SK-N-MC (cell line): ENCODE measurements around the gene NHLRC1.

Experiments used
- DNase-seq: peaks from one replicate; pipeline ENCODE4 v3.0.0-alpha.2; 2011; ENCODE audit warnings: low read depth, low spot score
- H3K27ac ChIP-seq: fragments of 200-600 bp; sonication (generic); 2 replicates; pipeline ENCODE4 v1.5.1; 2016; ENCODE audit warnings: mixed run types
- H3K36me3 ChIP-seq: fragments of 200-600 bp; sonication (generic); 2 replicates; pipeline ENCODE4 v1.6.1; 2017; ENCODE audit warnings: antibody characterized with exemption, low read length, mixed read lengths; ENCODE audit not compliant: insufficient read depth
- H3K4me3 ChIP-seq: fragments of 200-600 bp; sonication (generic); 2 replicates; pipeline ENCODE4 v1.5.1; 2016
- H3K9ac ChIP-seq: fragments of 200-600 bp; sonication (generic); 2 replicates; pipeline ENCODE4 v1.8.0; 2017; ENCODE audit warnings: mixed run types, mixed read lengths; ENCODE audit not compliant: insufficient read length
- H3K9me3 ChIP-seq: fragments of 200-600 bp; sonication (generic); 2 replicates; pipeline ENCODE4 v1.6.1; 2017; ENCODE audit warnings: low read depth, mild to moderate bottlenecking, antibody characterized with exemption, low read length, moderate library complexity, mixed read lengths
- EZH2 ChIP-seq: fragments of 200-600 bp; sonication (generic); IDR thresholded peaks from one replicate; pipeline ENCODE4 v1.6.1; 2017; ENCODE audit warnings: antibody characterized with exemption
- FOXP2 ChIP-seq: optimal IDR thresholded peaks from 2 replicates; pipeline ENCODE3; 2011; ENCODE audit warnings: mild to moderate bottlenecking, moderate library complexity; ENCODE audit not compliant: insufficient read depth; ENCODE audit errors: extremely low read length, control extremely low read depth
- POLR2AphosphoS5 ChIP-seq: IDR thresholded peaks from 2 replicates; pipeline ENCODE4 v1.6.1; 2012; ENCODE audit warnings: mild to moderate bottlenecking, low read depth, low read length, borderline replicate concordance

NHLRC1 gene

DNA sequence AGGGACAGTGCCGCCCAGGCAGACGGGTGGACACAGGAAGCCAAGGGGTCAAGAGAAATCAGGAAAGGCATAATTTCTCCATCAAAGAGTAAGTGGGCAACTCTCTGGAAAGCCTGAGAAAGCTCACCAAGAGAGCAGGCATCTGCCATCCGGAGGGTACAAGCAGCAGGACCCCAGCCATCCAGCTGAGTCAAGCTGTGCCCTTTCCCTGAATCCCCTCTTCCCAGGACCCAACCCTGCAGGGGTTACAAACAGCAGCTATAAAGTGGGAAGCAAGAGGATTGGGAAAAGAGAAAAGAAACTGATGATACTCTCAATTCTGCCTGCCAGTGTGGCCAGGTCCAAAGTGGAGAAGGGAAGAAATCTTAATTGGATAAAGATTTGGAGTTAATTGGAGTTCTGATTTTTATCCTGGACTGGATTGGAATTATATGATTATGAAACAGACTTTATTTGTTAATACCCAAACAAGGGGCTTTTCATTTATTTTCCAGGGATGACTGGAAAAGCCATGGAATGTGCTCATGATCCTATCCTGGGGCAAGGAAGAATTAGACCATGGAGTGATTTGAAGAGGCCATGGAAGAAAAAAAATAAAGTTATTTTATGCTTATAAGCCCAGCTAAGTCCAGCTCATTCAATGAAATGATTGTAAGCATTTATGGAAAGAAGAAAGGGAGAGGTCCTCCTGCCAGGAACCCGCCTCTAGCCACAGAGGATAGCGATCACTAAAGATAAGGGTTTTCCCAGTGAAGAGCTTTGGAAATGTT, 34.9 kb downstream of the NHLRC1 start:
- H3K9ac ChIP-seq = no peak overlapping the region
- DNase-seq = no peak
- no peaks in the 10 kb centered on the region for H3K36me3 ChIP-seq
- TF ChIP-seq POLR2AphosphoS5 (no peak), EZH2 (no peak), FOXP2 (no peak)
- H3K9me3 ChIP-seq = 0 out of 2 replicates have a peak, but pooled peaks cover 3% of the 10 kb centered on the region
- no peak overlapping the region for H3K27ac ChIP-seq
- no peak overlapping the region for H3K4me3 ChIP-seq

DNA sequence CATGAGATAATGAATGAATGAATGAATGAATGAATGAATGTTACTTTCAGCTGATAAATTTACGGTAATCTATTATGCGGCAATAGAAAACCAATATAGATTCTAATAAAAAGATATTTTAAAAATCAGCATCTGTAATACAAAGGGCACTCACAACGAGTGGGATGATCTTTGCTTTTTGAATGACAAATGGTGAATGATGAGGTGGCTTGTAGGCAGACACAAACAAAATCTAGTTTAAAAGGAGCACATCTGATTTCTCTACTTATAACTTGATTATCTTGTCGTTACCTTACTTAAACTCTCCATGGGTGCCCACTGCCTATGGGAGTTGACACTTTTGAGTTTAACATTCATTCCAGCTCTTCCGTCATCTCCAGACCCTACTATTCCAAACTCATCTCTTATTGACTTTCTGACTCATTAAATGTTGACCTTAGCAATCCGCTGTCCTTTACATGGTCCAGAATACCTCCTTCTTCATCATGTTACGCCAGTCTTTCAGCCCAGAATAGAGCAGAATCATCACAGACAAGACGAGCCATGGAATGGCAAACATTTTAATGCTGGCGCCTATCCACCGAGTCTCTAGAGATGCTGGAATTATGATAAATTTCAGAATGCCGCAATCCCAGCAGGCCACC, 41.3 kb downstream of the NHLRC1 start:
- H3K4me3 ChIP-seq = no peak overlapping the region
- H3K9ac ChIP-seq = no peak overlapping the region
- no peak for DNase-seq
- no peaks in the 10 kb centered on the region for H3K9me3 ChIP-seq
- H3K36me3 ChIP-seq = no peaks in the 10 kb centered on the region
- no peak overlapping the region for H3K27ac ChIP-seq
- TF ChIP-seq EZH2 = no peak
- TF ChIP-seq POLR2AphosphoS5 = no peak
- no peak for TF ChIP-seq FOXP2

DNA sequence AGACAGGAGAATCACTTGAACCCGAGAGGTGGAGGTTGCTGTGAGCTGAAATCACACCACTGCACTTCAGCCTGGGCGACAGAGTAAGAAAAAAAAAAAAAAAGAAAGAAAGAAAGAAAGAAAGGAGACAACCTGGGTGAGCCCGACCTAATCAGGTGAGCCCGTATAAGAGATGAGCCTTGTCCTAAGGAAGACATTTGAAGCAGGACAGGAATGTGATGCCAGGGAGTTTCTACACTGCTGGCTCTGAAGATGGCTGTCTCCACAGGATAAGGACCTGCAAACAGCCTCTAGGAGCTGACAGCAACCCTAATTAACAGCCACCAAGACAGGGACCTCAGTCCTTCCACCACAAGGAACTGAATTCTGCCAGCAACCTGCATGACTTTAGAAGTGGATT, 41.9 kb downstream of the NHLRC1 start:
- DNase-seq = no peak
- Histone ChIP-seq H3K9me3 (no peaks in the 10 kb centered on the region), H3K4me3 (no peak overlapping the region), H3K27ac (no peak overlapping the region), H3K9ac (no peak overlapping the region), H3K36me3 (no peaks in the 10 kb centered on the region)
- no peak for TF ChIP-seq EZH2

DNA sequence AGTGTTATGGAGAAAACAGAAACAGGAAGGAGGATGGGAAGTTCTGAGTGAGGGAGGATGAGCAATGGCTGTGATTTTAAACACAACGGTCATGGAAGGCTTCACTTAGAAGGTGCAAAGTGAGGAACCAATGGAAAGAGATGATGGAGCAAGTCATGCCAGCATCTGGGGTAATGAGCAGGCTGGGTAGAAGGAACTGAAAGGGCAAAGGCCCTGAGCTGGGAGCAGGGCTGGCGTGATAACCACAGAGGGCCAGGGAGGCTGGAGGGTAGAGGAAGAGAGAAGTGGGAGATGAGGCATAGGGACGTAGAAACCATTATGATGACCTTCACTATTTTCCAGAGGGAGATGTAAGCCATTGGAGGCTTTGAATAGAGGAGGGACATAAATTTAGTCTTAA, 43.6 kb downstream of the NHLRC1 start:
- H3K9ac ChIP-seq = no peak overlapping the region
- H3K27ac ChIP-seq = no peak overlapping the region
- 0 out of 2 replicates have a peak, but pooled peaks cover 3% of the 10 kb centered on the region for H3K9me3 ChIP-seq
- TF ChIP-seq POLR2AphosphoS5 = no peak
- no peak for TF ChIP-seq FOXP2
- no peak for TF ChIP-seq EZH2
- no peak overlapping the region for H3K4me3 ChIP-seq
- H3K36me3 ChIP-seq = no peaks in the 10 kb centered on the region
- DNase-seq = no peak

DNA sequence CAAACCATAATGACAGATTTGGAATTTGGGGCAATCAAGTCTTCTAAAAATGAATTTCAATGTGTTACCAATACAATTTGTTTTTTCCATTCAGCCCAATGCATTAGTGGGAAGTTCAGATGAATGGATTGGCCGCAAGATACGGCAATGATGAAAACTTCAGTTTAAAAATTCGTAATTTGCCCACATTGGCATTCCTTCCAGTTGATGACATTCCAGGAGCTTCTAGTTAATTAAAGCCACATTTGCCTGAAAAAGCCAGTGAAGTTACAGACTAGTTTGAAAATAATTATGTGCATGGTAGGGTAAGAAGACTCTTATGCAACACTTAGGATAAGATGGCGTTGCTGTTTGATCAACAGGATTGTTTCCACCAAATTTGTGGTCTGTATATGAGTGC, 46.2 kb downstream of the NHLRC1 start:
- no peak for TF ChIP-seq FOXP2
- TF ChIP-seq POLR2AphosphoS5 = no peak
- no peak for TF ChIP-seq EZH2
- no peak overlapping the region for H3K4me3 ChIP-seq
- H3K9me3 ChIP-seq = 0 out of 2 replicates have a peak, but pooled peaks cover 3% of the 10 kb centered on the region
- H3K9ac ChIP-seq = no peak overlapping the region
- no peaks in the 10 kb centered on the region for H3K36me3 ChIP-seq
- no peak for DNase-seq
- 0 out of 2 replicates have a peak overlapping the region, but pooled peaks have one; percentile 62 for H3K27ac ChIP-seq

DNA sequence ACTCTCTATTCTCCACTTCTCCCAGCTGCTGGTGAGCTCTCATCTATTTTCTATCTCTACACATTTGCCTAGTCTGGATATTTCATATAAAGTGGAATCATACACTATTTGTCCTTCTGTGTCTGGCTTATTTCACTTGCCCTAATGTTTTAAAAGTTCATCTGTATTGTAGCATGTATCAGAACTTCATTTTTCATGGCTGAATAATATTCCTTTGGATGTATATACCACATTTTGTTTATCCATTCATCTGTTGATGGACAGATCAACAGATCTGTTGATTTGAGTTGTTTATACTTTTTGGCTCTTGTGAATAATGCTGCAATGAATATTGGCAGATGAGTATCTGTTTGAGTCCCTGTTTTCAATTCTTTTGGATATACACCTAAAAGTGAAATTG, 49.6 kb downstream of the NHLRC1 start:
- H3K27ac ChIP-seq = no peak overlapping the region
- H3K36me3 ChIP-seq = no peaks in the 10 kb centered on the region
- no peak overlapping the region for H3K4me3 ChIP-seq
- TF ChIP-seq FOXP2 (no peak), POLR2AphosphoS5 (no peak), EZH2 (no peak)
- no peak for DNase-seq
- 0 out of 2 replicates have a peak, but pooled peaks cover 3% of the 10 kb centered on the region for H3K9me3 ChIP-seq
- H3K9ac ChIP-seq = no peak overlapping the region

DNA sequence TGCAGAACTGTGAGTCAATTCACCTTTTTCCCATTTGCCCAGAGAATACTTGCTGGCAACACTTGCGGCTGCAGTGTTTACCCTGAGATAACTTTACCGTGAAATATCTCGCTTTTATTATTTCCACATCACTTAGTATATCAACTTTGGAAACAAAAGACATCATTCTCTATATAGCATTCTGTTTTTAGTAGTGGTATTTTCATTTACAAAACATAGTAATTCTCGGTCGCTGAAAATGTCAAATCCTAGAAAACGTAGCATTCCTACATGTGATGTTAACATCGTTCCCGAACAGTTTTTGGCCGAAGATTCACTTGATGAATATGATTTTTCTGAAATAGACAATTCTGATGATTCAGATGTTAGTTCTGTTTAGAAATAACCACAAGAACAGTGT, 52.0 kb downstream of the NHLRC1 start:
- Histone ChIP-seq H3K9ac (no peak overlapping the region), H3K36me3 (no peaks in the 10 kb centered on the region), H3K27ac (no peak overlapping the region), H3K4me3 (no peak overlapping the region), H3K9me3 (0 out of 2 replicates have a peak, but pooled peaks cover 3% of the 10 kb centered on the region)
- DNase-seq = no peak
- TF ChIP-seq EZH2 (no peak), POLR2AphosphoS5 (no peak), FOXP2 (no peak)
